ENCODE data around the gene ACOT11. TPM values are rescaled to one million over a fixed set of nuclear protein-coding genes. Genes with fewer than 3 reads are reported as not detected.

ACOT11 gene
- polyA plus RNA-seq, 4 donors, result 2.9 to 14.4 (median 10.8) TPM

DNA sequence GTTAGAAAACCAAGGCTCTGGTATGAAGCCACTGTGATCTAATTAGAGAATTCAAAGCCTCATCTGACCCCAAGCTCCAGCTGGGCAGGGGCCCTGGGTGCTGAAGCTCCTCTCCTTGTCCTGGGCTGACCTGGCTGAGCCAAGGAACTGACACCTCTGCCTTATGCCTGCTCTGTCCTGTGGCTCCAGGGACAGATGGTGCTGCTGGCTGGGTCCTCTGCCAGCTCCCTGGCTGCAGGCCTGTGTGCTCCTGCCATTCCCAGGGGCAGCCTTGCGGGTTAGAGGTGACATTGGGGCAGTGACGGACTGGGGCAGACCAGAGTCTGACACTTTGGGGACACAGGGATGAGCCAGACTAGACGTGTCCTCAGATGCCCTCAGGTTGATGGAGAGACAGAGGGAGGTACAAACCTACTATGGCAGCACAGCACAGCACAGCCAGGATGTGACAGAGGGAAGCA lies 11.8 kb downstream of the ACOT11 start:
- no peak for DNase-seq (ENCODE audit: low read depth in 4 of 4, low spot score in 3 of 4)

DNA sequence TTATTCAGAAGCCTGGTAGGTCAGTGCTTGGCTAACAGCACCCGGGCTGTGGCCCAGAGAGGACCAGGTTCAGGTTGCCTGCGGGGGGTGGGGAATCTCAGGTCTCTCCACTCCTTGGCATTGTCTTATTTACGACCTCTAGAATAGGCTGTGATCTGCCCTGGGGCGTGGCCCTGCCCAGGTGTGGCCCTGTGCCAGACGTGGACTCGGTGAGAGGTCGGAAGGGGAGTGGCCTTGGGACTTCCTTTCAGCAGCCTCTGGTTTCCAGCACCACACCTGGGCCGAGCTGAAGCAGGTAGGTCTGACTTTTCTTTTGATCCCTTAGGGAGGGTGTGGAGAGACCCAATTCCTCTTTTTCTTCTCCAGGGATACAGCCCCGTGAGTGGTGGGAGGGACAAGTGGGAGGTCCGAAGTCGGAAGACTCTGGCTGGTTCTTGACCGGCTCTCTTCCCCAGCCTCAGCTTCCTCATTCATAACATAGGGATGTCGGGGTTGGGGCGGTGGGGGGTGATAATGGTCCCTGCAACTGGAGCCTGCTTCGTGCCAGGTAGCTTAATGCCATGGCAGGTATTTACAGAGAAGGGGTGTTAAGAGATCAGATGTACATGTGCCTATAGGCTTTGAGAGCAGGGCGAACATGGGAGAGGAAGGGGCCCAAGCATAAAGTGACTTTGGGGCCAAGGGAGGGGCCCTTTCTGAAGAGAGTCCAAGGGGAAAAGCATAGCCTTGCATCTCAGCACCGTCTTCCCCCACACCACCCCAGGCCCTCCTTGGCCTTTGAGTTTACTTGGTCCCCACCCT lies 16.5 kb downstream of the ACOT11 start:
- no peak for DNase-seq (ENCODE audit: low read depth in 4 of 4, low spot score in 3 of 4)

DNA sequence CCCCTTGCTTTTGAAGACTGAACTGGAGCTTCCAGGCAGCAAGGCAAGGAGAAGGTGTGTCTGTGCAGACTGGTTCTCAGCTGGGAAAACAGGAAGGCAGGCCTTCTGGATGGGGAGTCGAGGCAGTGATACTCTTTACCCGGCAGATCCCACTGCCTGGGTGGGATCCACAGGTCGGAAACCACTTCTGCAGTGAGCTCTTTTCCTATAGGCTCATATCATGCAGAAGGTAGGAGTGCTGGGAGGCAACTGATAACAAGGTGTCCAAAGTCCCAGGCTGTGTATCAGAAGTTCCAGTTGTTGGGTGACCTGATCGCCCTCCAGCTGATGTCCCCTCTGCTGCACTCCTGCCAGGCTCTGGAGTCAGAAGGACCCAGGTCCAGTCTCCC lies 17.1 kb downstream of the ACOT11 start:
- DNase-seq (ENCODE audit: low read depth in 4 of 4, low spot score in 3 of 4), result no peak

DNA sequence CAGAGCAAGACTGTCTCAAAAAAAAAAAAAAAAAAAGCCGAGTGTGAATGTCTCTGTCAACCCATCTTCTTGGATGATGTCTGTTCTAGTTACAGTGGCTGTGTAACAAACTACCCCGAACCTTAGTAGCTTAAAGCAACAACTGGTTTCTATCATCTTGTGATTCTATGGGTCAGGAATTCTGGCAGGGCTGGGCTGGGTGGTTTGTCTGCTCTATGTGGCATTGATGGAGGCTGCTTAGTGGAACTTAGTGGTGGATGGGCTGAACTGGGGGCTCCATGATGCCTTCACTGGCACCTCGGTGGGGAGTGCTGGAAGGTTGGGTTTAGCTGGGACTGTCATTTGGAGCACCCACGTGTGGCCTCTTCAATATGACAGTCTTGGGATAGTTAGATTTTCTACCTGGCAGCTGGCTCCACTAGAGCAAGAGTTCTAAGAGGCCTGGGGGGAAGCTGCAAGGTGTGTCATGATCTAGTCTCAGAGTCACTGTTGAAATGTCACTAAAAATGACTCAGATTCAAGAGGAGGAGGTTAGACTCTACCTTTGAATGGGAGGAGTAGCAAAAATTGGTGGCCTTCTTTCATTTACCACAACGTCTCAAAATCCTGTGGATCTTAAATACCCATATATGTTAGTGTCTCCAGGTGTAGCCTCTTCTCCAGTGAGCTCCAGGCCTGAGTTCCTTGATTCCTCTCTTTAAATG lies 18.6 kb downstream of the ACOT11 start:
- DNase-seq (ENCODE audit: low read depth in 4 of 4, low spot score in 3 of 4), result no peak

DNA sequence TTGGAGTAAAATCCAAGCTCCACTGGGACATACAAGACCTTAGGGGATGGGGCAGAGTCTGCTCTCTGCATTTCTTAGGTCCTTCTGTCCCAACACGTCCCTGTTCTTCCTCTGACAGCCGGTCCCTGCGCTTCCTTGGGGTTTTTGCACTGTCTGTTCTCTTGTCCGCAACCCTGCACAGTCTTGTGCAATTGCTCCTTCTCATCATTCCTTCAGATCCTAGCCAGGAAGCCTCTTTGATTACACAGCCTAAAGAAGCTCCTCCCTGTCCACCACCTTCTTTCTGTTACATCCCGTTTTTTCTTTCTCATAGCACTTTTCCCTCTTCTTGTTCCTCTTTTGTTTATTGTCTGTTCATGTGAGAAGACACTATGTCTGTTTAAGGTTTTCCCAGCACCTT lies 19.9 kb downstream of the ACOT11 start:
- no peak for DNase-seq (ENCODE audit: low read depth in 4 of 4, low spot score in 3 of 4)

DNA sequence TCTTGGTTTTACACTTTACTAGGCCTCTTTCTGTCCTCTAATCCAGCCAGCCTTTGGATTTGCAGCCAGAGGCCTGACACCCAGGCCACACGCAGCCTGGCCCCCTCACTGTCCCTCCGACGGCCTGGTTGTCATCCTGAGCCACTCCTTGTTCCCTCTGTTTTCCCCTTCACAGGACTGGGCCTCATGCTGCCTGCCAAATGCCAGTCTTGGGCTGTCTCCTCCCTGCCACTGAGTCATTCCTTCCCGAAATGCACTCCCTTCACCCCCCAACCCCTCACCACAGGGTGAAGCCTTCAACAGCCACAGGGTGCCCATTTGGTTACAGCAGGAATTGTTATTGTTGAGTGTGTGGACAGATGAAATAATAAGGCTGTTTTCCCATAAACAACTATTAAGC lies 21.3 kb downstream of the ACOT11 start:
- DNase-seq (ENCODE audit: low read depth in 4 of 4, low spot score in 3 of 4), result no peak

DNA sequence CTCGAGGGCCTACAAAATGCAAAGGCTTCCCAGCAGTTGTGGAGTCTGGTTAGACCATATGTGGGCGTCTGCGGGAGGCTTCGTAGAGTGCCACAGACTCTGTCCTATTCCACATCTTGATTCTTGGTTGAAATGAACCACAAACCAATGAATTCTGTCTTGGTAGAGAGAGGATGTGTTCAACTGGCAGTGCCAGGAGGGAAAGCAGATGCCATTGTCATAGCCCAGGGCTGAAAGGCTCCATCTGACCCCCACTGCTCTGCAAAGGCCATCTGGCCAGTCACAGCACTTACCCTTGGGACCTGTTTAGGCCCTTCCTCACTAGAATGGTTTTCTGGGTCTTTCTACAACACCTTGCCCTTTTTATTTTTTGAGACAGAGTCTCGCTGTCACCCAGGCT lies 22.1 kb downstream of the ACOT11 start:
- DNase-seq (ENCODE audit: low read depth in 4 of 4, low spot score in 3 of 4), result no peak

DNA sequence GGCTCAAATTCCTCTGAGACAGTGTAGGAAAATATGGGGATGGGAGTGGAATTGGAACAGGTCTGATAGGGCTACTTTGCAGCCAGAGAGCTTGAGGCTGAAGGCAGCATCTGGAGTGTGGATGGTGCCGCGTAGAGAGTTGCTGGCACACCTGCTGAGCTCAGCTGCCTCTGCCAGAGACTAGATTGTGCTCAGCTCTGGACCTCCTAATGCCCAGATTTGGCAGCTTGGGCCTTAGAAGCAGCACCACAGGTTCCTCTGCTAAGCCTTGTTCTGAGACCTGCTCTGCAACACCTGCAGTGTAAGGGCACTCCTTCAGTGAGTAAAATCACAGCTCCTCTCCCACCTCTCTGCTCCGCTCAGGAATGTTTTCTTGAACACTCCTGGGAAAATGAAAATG lies 23.3 kb downstream of the ACOT11 start:
- DNase-seq (ENCODE audit: low read depth in 4 of 4, low spot score in 3 of 4), result no peak

DNA sequence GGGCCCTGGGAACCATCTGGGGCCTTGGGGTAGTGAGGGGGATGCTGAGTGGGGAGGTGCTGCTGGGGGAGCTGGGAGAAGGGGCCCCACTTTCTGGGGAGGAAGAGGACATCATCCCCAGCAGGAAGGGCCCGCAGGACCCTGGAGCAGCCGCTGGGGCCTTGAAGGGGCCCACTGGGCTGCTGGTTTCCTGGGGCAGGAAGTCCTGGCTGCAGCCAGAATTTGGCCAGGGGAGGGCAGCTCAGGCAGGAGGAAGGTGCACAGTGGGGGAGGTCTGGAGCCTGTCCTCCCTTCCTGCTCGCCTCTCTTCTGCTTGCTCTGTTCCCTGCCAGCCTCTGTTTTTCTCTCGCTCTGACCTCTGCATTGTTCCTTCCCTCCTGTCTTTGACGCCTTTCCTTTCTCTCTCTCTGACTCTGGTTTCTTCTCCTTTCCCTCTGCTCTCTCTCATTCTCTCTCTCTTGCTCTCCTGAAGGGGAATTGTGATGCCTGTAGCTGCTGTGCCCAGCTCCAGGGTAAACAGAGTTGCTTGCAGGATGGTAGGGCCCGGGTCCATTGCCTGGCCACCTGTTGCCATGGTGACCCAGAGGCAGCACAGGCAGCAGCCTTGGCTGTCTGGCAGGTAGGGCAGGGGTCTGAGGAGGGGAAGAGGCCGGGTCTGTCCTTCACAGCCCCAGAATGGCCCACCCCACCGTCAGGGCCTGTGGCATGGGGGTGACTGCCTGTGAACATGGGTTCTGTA lies 23.9 kb downstream of the ACOT11 start:
- DNase-seq (ENCODE audit: low read depth in 4 of 4, low spot score in 3 of 4), result no peak

DNA sequence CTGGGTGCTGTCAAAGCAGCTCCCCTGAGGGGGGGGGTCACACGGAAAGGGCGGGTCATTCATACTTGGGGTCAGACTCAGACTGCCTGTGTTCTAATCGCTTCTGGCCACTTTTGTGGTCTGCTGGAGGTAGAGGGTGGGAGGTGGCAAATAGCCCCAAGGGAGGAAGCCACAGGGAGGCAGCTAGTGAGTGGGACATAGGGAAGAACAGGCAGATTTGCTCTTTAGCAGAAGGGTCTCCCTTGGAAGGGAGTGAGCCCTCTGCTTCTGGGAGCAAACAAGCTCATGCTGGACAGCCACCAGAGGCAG lies 24.5 kb downstream of the ACOT11 start:
- no peak for DNase-seq (ENCODE audit: low read depth in 4 of 4, low spot score in 3 of 4)

DNA sequence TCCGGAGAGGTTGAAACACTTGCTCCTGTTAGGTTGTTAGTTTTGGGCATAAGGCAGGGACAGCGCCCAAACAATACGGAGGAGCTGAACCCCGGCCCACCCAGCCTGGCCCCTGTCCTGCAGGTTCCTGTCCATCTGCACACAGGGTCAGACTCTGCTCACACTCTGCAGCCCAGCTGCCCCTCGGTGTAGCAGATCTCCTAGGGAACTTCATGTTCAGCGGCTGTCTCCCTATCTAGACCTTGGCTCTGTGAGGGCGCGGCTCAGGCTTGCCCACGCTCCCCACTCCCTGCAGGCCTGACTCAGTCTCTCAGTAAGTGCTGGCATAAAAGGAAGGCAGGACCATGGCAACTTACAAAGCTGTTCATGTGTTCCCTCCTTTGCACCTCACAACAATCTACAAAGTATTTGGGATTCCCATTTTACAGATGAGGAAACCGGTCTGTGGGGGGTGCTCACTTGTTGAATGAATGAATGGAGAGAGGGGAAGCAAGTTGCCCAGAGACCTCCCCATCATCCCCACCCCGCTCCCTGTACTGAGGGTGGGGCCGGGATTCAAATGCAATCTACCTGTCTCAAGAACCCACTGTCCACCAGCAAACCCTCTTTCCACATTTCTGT lies 26.2 kb downstream of the ACOT11 start:
- no peak for DNase-seq (ENCODE audit: low read depth in 4 of 4, low spot score in 3 of 4)

DNA sequence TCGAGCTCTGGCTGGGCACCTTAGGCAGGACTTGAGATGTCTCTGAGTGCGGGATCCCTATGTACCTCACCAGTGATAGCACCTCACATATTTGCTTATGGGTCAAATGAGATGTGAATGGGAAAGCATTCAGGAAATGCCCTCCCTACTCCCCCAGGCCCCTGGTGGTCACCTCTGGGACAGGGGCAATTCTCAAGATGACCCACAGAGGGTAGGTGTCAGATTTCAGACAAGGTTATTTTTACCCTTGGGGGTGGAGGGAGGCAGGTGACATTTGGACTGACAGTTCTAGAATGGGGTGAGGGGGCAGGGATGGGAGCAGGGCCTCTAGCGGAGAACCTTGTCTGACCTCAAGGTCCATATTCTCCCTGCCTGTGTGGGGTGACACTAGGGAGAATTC lies 27.1 kb downstream of the ACOT11 start:
- DNase-seq (ENCODE audit: low read depth in 4 of 4, low spot score in 3 of 4), result no peak

DNA sequence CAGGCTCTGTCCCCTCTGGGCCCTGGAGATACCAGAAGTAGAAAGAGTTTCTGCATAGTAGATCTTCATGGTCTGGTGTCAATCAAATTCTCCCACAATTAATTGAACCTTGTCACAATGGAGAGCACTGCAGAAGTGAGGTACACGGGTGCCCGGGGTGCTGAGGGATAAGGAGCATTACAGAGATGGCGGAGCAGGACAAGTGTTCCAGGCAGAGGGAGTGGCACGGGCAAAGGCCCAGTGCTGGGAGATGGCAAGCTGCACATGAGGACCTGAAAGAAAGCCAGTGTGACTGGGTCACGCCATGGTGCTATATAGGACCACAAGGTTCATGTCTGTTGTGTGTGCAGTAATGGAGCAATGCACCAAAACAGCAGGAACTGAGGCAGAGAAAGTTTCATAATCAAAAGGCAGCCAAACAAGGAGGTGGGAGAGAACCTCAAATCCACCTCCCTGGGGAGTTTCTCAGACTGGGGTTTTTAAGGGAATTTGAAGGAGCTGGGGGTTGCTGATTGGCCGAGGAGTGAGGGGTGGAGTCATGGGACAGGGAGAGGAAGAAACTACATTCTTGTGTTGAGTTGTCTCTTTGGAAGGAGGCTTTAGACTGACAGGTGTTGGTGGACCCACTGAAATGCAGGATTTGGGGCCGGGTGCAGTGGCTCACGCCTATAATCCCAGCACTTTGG lies 27.7 kb downstream of the ACOT11 start:
- no peak for DNase-seq (ENCODE audit: low read depth in 4 of 4, low spot score in 3 of 4)

DNA sequence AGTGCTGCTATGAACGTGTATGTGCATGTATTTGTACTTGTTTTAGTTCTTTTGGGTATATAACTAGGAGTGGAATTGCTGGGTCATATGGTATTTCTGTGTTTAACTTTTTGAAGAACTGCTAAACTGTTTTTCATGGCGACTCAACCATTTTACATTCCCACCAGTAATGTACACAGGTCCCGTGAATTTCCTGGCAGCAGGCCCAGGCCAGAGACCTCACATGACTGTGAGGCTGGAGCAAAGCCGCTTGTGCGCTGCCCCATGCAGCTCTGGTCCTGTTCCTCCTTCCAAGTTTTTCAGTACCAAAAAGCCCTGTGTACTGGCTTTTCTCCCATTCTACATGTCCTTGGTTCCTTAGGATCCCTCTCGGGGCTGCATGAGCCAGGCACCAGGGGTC lies 29.6 kb downstream of the ACOT11 start:
- peak in 1 of 4 donors; percentile 64 for DNase-seq (ENCODE audit: low read depth in 4 of 4, low spot score in 3 of 4)

DNA sequence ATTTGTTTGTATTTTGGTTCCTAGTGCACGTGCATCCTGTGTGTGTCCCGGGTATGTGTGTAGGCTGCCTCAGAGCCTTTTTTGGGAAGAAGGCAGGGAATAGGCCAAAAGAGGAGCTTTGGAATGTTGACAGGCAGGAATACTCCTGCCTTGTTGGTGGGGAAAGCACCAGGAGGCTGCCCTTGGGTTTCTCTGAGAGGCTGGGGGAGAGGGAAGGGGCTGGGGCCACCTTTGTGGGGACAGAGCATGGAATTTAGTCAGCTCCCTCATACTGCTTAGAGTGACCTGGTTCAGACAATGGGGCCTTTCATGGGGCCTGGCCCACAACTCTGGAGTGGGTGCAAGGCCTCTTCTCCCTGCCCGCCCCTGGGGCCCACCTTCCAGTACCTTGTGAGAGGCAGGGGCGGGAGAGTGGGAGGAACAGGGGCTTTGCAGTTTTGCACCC lies 31.3 kb downstream of the ACOT11 start:
- DNase-seq (ENCODE audit: low read depth in 4 of 4, low spot score in 3 of 4), result no peak

DNA sequence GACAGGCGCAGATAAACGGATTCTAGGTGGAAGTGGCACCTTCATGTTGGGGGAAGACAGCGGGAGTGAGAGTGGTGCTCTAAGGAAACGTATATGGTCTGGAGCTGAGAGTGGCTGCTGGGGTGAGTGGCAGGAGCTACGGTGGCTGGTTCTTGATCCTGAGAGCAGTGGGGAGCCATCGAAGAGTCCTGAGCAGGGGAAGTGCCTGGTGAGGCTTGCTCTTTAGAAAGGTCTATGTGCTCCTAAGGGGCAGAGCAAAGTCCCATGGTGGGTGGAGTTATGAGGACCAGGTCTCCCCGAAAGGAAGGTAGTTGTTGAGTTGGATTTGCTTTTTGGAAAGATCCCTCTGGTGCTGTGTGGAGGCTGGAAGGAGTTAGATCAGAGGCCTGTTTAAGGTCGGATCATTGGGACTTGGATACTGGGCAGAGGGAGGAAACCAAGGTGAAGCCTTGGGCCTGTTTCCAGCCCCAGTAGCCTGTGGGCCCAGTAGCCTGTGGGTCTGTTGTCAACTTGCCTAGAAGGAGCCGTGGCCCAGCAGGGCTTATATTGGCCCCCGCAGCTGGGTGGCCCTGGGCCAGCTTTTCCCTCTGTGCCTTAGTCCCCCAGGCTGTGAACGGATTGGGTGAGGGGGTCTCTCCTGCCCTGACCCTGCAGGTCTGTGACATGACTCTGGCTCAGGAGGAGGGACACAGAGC lies 33.0 kb downstream of the ACOT11 start:
- no peak for DNase-seq (ENCODE audit: low read depth in 4 of 4, low spot score in 3 of 4)

DNA sequence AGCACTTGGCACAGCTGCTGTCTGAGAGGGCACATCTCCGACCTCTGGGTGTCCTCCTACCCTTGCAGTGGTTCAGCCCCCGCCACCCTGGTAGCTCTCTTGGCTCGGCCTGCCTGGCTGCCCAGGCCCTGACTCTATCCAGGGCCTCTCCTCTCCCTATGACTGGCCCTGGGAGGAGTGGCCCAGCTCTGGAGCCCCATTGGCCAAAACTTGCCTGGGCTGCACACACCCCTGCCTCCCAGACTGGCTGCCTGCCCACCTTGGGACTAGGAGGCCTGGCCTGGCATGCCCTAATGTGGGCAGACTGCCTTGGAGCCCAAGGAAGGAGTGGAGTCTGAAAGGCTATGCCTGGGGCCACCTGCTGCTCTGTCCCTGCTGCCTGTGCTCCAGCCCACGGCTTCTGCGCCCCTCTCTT lies 33.6 kb downstream of the ACOT11 start:
- DNase-seq (ENCODE audit: low read depth in 4 of 4, low spot score in 3 of 4), result peak in 2 of 4 donors; percentile 56 to 59

DNA sequence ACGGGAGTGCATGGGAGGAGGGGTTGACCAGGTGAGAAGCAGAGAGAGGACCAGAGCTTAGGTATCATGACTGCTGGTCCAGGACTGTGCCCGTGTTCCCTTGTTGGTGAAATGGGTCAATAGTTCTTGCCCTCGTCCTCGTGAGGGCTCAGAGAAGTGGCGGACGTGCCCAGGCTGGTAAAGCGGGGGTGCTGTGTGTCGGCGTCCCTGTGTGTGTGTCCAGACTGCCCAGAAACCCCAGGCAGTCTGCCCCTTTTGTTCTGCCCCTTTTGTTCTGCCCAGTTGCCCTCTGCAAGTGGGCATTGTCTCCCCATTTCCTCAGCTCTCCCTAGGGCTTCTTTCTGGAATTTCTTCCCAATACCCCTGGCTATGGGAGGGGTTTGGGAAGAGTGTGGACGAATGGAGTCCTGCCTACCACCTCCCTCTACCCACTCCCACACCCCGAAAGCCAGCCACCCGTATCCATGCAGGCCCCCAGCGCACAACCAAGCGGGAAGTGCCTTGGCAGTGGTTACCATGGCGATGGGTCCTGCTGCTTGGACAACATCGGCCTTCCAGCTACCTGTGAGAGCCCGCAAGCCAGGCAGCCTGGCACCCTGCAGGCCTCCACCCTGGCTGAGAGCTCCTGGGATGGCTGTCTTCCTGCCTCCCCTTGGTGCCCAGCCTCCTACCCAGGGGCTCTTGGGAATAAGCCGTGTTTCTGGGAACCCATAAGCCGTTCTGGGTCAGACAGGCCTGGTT lies 34.7 kb downstream of the ACOT11 start:
- DNase-seq (ENCODE audit: low read depth in 4 of 4, low spot score in 3 of 4), result peak in 2 of 4 donors; percentile 44 to 79

DNA sequence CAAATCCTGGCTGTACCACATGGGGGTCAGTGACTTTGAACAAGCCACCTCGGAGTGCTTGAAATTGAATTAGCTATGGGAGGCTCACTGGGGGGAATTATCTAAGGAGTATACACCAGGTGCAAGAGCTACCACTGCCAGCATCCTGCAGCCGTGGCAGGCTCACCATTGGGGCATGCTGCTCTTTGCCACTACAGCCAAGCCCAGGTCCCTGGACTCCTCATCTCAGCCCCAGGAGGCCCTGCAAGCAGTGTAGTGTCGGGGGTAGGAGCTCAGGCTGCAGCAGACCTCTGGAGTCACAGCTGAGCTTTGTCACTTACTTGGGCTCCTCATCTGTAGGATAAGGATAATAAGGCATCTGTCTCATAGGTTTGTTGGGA lies 35.3 kb downstream of the ACOT11 start:
- DNase-seq (ENCODE audit: low read depth in 4 of 4, low spot score in 3 of 4), result no peak
